Measurements from ENCODE around the gene C10orf90.

- TF ChIP-seq CTCF (IDR thresholded peaks at IDR 0.05; ENCODE audit: insufficient read depth, low read length): no peak
- no peak for TF ChIP-seq POLR2AphosphoS5 (IDR thresholded peaks at IDR 0.05; ENCODE audit: low read depth)
- TF ChIP-seq REST (IDR thresholded peaks at IDR 0.05; ENCODE audit: insufficient replicate concordance, low read depth): no peak
- TF ChIP-seq SPI1 (IDR thresholded peaks at IDR 0.05; ENCODE audit: borderline replicate concordance, low read depth): no peak
Observed at GRCh38 chr10:126433351-126433750, 237.1 kb downstream of the C10orf90 start.

All from HL-60 (cell line).